GDM1 (cell line): ENCODE measurements around the gene RPS6KA5.
"Not testable (repeated sequence)": the region's sequence is repeated elsewhere in the genome, so short reads cannot be mapped to it uniquely, and the experiment has no call there.

ENCODE experiments used
- DNase-seq: peaks from one replicate; lab custom pipeline; 2025; lab: John Stamatoyannopoulos, UW

The RPS6KA5 gene

GRCh38 chr14:91027561-91027960 is 32.9 kb downstream of the RPS6KA5 start:
- DNase-seq: no peak

- not testable (repeated sequence) for DNase-seq
Measured at GRCh38 chr14:91022622-91023028, 37.8 kb downstream of the RPS6KA5 start.

DNA sequence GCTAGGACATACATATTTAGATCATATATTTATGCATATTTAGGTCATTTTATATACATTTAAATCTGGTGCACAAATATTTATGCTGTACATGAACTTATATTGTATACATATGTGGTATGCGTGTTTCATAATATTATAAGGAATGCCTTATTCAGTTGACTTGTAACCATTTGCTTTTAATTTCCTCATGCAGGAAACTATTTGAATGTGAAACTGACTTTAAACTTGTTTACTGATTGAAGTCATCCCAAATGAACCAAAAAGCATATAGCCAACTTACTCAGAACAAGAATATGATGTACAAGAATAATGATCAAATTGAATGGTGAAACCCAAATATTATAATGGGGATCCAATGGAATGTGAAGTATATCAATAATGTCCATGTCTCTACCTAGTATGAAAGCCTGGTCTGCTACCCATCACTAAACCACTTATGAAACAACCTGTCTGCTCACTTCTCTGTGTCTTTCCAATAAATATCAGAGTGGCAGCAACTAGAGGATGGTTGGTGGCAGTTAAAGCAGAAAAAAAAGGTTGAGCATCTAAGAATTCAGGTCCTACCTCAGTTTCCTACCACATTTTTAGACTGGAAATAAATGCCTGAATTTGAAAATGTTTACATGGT is 38.3 kb downstream of the RPS6KA5 start:
- DNase-seq: no peak

DNA sequence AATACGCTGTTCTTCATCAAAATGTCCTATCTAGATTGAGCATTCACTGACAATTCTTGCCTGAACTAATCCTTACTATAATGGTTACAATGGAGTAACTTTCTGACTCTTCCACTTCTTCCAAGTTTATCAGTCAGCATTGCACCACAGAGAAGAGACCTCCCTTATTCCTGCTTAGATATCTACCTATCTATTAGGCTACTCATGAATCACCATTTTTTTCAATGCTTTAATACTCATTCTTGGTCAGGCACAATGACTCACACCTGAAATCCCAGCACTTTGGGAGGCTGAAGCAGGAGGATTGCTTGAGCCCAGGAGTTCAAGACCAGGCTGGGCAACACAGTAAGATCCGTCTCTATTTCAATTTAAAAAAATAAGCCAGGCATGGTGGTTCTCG is 39.3 kb downstream of the RPS6KA5 start:
- DNase-seq: no peak

GRCh38 chr14:91019673-91020072 is 40.8 kb downstream of the RPS6KA5 start:
- DNase-seq: no peak

DNA sequence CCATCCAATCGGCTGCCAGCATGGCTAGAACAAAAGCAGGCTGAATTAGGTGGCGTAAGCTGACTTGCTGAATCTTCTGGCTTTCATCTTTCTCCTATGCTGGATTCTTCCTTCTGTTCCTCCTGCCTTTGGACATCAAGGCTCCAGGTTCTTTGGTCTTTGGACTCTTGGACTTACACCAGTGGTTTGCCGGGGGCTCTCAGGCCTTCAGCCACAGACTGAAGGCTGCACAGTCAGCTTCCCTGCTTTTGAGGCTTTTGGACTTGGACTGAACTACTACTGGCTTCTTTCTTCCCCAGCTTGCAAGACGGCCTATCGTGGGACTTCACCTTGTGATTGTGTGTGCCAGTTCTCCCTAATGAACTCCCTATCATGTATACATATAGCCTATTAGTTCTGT is 42.0 kb downstream of the RPS6KA5 start:
- no peak for DNase-seq

GRCh38 chr14:91016800-91017410 is 43.5 kb downstream of the RPS6KA5 start:
- no peak for DNase-seq

DNA sequence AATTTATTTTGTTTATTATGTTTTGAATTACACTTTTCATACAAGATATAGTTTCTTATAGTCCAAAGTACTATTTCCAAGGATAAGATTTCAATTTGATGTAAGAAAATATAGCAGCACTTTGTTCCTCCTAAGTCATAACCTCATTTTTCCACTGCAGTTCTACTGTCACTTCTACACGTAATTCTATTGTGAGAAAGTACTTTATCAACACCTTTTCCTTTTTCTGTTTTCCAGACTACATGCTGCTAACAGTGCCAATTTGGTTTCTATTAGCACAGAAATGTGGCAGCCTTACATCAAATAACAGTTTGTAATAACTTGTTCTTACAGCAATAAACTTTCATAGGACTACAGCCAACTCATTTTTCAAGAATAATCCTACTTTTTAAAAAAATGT is 45.0 kb downstream of the RPS6KA5 start:
- no peak for DNase-seq

DNA sequence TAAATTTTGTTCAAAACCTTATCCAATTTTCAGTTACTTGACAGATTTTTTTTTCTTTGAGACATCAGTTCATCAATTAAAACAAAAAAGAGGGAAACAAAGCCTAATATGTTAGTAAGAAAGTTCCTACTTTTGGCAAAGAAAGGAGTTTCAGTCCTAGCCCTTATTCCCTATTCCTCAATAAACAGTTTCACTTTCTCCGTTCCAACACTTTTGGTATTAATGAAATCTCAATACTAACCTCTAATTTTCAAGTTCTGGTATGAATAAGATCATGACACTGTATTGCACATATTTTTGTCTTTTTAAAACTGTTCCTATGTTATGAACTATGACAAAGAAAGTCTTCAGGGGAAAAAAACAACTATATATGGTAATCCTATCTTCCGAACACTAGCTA is 48.4 kb downstream of the RPS6KA5 start:
- no peak for DNase-seq

- no peak for DNase-seq
Measured at GRCh38 chr14:91010153-91010533, 50.3 kb downstream of the RPS6KA5 start.

DNA sequence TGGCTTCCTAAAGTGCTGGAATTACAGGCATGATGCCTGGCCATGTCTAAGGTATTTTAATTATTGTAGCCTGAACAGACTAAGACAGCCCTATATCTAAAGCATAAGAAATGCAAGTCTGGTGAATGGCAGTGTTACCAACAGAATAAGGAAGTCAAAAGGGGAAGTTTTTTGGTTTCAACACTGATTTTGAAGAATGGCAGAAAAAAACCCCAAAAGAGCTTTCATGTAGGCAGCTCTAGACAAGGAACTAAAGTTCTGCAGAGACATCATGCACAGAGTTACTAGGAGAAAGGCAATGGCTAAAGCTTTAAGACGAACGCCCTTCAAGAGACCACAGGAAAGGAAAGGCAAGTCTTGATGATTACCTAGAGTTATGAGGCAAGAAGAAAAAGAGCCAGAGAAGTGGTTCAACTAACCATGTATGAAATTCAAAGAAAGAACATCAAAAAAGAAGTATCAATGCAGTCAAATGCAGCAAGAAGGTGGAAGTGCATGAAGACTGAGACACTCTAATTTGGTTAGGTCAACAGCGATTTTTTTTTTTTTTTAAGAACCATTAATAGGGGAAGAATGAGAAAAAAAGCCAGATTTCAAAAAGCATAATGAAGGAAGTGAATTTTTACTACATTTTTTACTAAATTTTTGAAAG is 50.8 kb downstream of the RPS6KA5 start:
- peak; percentile 67 for DNase-seq

- DNase-seq: no peak
Measured at GRCh38 chr14:91008759-91009409, 51.6 kb downstream of the RPS6KA5 start.

- no peak for DNase-seq
Measured at GRCh38 chr14:91005716-91006115, 54.7 kb downstream of the RPS6KA5 start.

DNA sequence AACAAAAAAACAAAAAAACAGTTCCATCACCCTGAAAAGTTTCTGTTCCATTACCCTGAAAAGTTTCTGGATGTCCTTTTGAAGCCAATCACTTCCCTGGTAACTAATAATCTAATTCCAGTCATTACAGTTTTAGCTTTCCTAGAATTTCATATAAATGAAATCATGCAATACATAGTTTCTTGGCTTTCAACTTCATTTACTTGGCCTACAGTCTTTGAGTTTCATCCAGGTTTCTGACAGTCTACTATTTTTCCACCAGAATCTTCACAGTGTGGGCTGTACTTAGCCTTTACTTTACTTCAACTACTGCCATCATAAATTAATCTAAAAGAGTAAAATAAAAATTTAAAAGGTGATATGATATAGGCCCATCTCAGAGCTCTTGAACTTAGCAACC is 55.5 kb downstream of the RPS6KA5 start:
- no peak for DNase-seq

DNA sequence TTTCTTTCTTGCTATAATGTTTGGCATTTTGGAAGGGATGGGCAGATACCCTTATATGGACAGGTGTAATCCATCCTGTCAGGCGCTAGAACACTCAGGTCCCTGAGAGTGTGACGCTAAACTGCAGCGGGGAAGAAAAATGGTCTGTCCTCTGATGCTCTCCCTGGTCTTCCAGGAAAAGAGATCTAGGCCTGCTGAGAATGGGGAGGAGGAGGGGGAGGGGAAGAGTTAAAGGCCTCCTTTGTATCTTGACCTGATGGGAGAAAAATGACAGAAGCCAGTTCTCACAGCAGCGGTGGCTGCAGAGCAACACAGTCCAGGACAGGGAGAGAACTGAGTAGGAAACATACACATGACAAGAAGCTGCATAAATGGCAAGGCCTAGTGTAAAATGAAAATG is 61.1 kb downstream of the RPS6KA5 start:
- no peak for DNase-seq

DNA sequence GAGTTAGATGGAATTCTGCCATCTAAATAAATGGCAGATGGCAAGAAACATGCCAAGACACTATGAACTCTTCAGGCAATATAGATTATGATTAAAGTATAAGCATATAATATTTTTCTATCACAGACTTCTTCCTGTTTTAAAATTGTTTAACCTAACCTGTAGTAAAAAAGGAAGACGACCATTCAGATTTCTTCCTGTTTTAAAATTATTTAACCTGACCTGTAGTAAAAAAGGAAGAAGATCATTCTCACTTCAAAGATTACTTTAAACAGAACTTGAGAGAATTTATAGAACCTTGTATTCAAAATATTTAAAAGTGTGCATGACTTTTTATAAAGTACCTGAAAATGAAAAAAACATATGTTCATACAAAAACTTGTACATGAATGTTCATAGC is 63.5 kb downstream of the RPS6KA5 start:
- DNase-seq: no peak

DNA sequence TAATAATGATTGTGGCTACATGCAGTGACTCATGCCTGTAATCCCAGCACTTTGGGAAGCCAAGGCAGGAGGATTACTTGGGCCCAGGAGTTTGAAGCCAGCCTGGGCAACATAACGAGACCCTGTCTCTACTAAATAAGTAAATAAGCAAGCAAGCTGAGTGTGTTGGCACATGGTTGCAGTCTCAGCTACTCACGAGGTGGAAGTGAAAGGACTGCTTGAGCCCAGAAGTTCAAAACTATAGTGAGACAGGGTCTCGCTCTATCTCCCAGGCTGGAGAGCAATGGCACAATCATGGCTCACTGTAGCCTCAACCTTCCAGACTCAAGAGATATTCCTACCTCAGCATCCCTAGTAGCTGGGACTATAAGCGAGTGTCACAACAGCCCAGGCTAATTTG is 64.7 kb downstream of the RPS6KA5 start:
- no peak for DNase-seq

DNA sequence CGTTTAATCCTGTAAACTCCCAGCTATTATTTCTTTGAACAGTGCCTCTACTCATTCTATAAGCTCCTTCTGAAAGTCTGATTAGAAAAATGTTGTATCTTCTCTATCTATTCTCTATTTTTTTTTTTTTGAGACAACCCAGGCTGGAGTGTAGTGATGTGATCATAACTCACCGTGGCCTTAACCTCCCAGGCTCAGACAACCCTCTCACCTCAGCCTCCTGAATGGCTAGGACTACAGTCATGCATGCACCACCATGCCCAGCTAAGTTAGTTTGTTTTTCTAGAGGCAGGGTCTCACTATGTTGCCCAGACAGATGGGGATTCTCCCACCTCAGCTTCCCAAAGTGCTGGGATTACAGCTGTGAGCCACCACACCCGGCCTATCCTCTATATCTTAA is 66.6 kb downstream of the RPS6KA5 start:
- no peak for DNase-seq

- no peak for DNase-seq
Measured at GRCh38 chr14:90991690-90992443, 68.6 kb downstream of the RPS6KA5 start.

- no peak for DNase-seq
Measured at GRCh38 chr14:90990141-90990540, 70.3 kb downstream of the RPS6KA5 start.

DNA sequence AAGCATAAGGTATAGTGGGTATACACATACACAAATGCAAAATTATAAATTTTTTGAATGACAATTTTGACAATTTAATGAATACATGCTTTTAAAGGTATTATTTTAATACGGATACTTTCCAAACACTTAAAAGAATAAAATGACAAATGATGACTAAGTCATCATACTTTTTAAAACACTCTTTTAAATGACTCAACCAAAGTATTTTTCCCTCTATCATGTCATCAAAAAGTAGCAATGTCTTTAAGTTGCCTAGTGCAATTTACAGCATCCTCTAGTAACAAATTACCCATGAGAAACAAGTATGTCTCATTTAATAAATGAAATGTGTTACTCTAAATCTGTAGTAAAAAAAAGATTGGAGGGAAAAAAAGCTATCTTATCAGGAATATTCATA is 73.3 kb downstream of the RPS6KA5 start:
- DNase-seq: no peak

DNA sequence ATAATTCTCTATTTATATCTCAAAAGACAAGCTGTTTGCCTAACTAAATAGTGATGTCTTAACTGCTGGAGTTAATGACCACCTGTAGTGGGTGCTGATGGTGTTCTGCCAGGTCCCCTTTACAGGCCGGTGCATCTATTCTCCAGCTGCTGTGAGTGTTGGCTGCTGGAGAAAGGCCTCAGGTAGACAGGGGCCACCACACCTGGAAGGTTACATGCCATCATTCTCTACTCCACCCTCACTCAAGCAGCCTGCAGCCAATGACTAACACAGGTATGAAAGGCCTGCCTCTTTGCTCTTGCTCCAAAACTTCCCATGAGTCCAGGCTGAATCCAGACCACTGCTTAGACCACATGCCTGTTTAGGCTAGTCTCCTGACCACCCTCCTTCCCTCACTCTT is 73.9 kb downstream of the RPS6KA5 start:
- no peak for DNase-seq
